Endothelial cell of umbilical vein (primary cell): Measurements from ENCODE around the gene STIM1.

Experiments
- CTCF ChIP-seq, 2 donors: IDR thresholded peaks; 1 replicate in 1 of 2; 2 replicates in 1 of 2; pipeline ENCODE4 v1.5.1; 2011; ENCODE audit warnings: low read length in 2 of 2, mild to moderate bottlenecking in 2 of 2, moderate library complexity in 2 of 2, control low read depth in 1 of 2, inconsistent platforms in 1 of 2, low read depth in 1 of 2; ENCODE audit not compliant: insufficient read depth in 1 of 2; ENCODE audit errors: extremely low read depth in 1 of 2
- EZH2 ChIP-seq: IDR thresholded peaks from 2 replicates; pipeline ENCODE4 v1.6.1; 2012; ENCODE audit warnings: borderline replicate concordance, low read depth, mild to moderate bottlenecking, moderate library complexity, low read length, inconsistent platforms; ENCODE audit not compliant: severe bottlenecking
- MAX ChIP-seq: IDR thresholded peaks from 2 replicates; pipeline ENCODE4 v1.6.1; 2011; ENCODE audit not compliant: insufficient read depth, insufficient read length
- MYC ChIP-seq: IDR thresholded peaks from one replicate; pipeline ENCODE4 v1.6.1; 2011; ENCODE audit warnings: mild to moderate bottlenecking, low read depth, low read length
- POLR2A ChIP-seq: IDR thresholded peaks from 2 replicates; pipeline ENCODE4 v1.6.1; 2012; ENCODE audit warnings: low read depth, mild to moderate bottlenecking, control low read depth, low read length
- POLR2AphosphoS5 ChIP-seq: IDR thresholded peaks from 2 replicates; pipeline ENCODE4 v1.6.1; 2012; ENCODE audit warnings: low read depth, mild to moderate bottlenecking, control low read depth, low read length, moderate library complexity; ENCODE audit not compliant: insufficient read depth

DNA sequence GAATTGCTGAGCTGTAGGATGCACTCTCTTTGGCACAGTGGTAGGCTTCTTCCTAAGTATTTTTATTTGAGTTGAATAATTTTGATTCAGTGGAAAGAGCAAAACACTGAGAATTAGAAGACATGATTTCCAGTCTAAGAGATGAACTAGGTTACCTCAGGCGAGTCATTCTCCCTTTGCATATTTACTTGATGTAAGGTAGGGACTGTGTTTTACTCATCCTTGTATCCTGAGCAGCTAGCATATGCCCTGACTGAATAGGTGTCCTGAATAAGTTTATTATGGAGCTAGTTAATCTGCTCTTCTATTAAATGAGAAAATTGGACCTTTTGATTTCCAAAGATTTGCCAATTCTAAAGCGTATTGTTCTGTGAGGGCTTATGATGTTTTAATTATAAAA is 50.7 kb downstream of the STIM1 start:
- TF ChIP-seq CTCF (IDR thresholded peaks at IDR 0.05; ENCODE audit: extremely low read depth in 1 of 2, insufficient read depth in 1 of 2, low read depth in 1 of 2, low read length in 2 of 2): no peak
- TF ChIP-seq POLR2AphosphoS5: no peak
- TF ChIP-seq POLR2A: no peak
- no peak for TF ChIP-seq EZH2
- TF ChIP-seq MAX: no peak
- TF ChIP-seq MYC: no peak
